Endometrium (tissue), 2 donors: ENCODE measurements around the gene KCNJ15.

Source experiments
- FAIRE-seq: peaks from 2 replicates; lab custom pipeline; 2012; peaks lifted over from hg19 to GRCh38; lab: Jason Lieb, UNC
- donor health status: control.
- donor health status: control.

KCNJ15 gene

DNA sequence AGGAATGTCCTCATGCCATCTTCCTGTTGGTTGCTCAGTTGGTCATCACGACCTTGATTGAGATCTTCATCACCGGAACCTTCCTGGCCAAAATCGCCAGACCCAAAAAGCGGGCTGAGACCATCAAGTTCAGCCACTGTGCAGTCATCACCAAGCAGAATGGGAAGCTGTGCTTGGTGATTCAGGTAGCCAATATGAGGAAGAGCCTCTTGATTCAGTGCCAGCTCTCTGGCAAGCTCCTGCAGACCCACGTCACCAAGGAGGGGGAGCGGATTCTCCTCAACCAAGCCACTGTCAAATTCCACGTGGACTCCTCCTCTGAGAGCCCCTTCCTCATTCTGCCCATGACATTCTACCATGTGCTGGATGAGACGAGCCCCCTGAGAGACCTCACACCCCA, 42.9 kb downstream of the KCNJ15 start:
- no peak for FAIRE-seq

DNA sequence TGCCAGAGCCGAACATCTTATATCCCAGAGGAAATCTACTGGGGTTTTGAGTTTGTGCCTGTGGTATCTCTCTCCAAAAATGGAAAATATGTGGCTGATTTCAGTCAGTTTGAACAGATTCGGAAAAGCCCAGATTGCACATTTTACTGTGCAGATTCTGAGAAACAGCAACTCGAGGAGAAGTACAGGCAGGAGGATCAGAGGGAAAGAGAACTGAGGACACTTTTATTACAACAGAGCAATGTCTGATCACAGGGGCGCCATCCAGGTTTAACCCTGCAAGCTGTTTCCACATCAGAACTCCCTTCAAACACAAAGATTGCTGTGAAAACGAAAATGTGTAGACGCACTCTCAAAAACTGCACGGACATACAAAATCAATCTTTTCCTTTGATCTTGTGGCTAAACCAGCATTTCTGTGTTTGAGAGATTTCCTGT, 43.4 kb downstream of the KCNJ15 start:
- FAIRE-seq, result no peak

DNA sequence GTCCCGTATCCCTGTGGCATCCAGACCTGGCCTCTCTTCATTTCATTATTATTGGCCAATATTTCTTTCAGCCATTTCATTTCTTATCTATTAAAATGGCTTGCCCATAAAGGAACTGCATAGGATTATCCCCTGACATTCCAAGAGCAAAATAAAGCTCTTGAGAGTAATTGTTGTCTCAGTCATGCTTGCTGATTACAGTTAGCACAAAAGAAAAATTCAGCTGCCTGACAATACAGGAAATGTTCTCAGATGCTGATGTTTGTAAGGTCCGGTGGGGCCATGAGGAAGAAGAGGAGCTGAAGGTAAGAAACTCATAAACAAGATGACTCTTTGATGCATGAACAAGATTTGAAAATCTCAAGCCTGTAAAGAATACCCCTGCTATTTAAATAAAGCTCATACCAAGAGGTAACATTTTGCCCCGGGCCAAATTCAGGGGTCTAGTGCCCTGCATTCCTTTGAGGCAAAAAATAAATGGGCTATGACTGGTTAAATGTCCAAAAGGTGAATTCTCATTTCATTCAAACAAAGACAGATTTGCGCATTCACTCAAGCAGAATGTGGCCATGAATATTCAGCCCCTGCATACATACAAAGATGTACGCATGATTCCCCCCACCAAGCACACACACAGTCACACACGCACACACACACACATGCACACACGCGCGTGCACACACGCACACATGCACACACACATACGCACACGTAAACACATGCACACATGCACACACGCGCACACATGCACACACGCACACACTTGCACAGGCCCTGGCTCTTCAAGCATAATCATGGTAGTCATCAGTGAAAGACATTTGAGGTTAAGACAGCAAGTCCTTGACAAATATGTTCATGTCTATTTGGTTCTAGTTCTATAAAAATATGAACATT, 44.8 kb downstream of the KCNJ15 start:
- FAIRE-seq, result no peak

DNA sequence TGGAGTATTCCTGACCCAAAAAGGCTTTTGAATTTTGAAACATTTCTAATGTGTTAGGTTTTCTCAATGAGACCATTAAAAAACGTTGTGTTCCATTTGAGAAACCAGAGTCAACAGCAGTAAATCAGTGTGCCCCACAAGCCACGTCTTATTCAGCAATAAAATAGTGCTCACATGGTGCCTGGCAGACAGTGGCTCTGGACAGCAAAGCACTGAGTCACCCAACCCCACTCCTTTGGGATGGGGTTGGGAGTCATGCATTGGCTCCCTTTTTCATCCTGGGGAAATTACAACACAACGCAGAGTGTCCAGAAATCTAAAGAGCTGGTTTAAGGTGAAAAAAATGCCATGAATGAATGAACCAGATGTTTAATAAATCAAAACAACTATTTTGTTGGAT, 46.5 kb downstream of the KCNJ15 start:
- FAIRE-seq, result no peak

DNA sequence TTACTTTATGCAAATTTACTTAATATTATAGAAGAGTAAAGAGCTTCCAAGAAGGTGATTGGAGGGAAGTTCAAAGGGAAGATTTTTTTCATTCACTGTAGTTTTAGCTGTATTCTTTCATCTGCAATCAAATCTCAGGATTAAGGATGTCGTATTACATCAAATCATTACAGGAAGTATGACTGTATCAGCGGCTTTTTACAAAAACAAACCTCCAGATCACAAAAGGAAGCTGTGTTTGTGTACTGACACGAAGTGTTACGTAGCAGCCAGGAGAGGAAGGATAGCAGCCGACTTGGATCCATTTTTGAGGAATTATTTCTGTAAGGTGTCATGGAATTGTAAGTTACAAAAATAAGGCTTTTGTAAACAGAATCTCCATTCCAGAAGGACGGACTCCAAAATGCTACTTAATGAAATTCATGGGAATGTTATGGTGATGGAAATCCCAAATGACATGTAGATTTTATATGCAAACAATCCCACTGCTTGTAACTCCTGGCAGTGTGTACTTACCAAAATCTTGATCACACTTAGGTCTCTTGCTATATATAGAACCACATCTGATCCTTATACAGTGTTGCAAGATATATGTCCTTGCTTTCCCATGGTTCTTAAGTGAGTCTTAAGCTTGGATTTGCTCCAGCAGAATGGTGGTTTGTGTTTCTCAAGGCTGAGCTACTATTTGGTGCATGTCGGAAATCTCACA, 49.8 kb downstream of the KCNJ15 start:
- FAIRE-seq, result no peak

DNA sequence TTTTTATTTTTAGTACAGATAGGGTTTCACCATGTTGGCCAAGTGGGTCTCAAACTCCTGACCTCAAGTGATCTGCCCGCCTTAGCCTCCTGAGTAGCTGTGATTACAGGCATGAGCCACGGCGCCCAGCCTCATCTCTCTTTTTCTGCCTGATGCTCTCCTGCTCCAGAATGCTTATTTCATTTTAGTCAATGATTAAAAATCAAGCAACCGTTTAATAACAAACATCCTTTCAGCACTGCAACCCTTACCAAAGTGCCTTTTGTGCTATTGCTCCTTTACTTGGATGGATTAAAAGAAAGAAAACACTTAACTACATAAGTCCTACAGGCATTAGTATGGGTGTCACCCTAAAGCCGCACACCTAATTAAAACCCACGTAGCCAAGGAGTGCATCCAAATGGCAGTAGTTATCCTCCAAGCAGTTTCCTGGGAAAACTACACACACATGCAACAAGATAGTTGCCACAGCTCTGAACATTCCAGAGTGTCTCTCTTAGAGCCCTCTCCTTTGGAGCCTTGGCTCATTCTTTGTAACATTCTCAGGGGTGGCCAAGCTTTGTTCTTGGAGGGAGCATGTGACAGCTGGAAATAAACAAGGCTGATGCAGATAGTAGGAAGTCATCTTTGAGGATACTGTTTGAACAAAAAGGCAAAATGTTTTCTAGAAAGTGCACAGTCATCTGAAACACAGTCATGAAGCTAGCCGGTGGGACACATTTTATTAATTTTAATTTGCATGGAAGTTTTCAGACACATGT, 51.2 kb downstream of the KCNJ15 start:
- FAIRE-seq, result no peak

DNA sequence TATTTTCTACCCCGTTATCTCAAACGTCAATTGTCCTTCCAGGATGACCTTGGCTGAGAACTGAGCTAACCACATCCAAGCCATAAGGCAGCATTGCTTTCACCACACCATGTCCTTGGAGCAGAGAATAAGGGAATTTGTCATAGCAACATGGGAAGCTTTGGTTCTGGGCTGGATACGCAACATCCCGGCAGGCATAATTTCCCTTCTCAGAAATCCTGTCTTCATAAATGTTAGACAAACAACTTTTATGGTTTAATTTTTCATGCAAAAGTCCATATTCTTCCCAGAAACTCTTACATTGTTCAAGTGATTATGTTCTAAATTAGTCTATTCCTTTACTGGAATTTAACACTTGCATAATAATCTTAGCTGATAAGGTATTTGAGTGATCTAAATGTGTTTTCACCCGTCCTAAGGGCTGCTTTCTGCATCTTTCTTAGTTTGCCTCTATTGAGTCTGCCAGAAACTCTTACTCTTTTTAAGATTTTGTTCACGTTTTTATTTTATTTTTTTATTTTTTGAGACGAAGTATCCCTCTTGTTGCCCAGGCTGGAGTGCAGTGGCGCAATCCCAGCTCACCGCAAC, 51.8 kb downstream of the KCNJ15 start:
- no peak for FAIRE-seq

DNA sequence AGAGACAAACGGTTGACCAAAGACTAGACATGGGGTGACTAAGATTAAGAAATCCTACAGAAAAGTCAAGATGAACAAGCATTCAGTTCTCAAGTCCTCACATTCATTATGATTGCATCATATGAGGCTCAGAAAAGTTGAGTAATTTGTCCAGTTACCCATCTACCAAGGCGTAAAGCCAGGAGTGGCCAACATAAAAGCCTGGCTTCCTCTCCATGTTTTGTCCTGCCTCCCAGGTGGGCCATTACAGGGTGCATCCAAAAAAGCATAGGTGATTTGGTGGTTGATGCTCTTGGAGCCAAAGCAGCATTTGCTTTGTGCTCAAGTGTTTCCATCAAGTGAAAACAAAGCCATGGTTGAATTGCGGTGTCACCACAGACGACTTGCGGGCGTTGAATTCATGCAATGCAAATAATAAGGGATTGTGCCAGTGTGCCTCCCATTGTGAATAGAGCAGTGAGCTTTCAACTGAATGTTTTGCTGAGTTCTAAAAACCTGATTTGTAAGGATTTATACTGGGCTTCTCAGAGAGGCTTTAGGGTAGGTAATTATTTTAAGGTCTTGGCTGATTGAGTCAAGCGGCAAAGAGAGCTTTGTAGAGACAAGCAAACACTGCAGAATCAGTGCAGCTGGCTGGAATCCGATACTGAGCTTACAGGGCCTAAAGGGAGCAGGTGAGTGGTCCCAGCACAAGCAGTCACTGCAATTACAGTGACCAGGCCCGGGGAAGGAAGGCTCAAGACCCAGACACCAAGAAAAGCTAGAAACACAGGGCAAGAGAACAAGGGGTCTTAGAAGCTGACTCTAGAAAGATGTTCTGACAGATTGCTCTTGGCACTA, 54.1 kb downstream of the KCNJ15 start:
- FAIRE-seq, result no peak

DNA sequence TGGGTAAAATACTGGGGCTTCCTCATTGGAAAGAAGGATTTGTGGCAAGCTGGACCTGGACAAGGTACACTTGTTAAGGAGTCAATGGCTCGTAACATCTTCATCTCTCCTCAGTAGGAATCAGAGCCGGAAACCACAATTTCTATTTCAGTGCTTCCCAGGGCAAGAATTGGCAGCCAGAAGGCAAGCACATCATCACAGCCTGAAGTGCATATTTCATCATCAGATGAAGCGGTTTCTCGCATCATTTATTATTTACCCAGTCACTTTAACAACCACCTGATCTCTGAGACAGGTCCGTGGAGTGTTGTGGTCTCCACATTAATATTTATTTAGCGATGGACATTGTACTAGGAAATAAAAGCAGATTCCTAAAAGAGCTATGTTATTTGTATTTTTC, 55.0 kb downstream of the KCNJ15 start:
- FAIRE-seq, result no peak

DNA sequence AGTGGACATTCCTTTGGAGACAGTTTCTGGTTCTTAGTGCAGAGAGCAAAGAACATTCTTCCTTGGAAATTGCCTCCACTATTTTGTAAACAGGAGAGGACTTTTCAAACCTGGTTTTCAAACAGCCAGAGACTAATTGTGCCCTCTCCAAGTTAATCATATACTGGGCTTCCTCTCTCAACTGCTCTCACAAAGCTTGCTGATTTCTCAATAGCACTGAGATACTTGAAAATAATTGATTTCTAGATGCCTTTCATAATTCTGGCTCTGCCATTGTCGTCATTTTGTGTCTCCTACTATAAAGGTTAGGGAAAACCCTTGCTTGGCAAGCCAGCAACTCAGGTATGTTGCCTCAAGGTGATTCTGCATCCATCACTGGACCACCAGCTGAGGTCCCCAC, 56.0 kb downstream of the KCNJ15 start:
- FAIRE-seq, result no peak

DNA sequence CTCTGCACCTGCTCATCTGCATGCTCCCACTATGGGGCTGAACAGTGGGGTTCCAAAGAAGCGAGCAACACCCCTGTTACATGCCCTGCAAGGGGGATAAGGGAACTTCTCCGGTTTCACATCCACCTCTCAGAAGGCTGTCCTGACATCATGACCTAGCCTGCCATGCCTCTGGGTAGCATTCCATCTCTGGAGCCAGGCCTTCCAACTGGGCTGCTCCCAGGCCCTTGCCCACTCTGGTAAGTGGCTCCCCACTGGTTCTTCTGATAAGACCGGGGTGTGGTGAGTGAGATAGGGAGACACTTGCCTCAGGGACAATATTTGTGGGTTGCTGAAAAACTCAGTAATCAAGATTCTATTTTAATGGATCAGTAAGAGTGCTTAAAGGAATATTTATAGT, 57.8 kb downstream of the KCNJ15 start:
- no peak for FAIRE-seq

DNA sequence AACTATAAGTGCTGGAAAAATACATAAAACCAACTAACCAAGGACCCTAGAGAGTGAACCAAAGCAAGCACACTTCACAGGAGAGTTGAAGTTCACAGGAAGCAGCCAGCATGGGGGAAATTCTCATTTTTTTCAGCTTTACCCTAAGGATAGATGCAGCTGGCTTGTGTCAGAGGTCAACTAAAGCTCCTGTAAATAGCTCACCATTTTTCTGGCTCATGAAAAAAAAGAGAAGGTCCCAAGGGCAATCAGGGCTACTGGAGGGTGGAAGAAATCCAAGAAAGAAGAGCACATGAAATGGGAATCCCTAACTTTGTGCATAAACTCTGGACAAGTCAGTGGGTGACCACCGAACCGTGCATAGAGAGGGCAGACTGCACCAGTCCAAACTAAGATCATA, 58.3 kb downstream of the KCNJ15 start:
- FAIRE-seq, result no peak

DNA sequence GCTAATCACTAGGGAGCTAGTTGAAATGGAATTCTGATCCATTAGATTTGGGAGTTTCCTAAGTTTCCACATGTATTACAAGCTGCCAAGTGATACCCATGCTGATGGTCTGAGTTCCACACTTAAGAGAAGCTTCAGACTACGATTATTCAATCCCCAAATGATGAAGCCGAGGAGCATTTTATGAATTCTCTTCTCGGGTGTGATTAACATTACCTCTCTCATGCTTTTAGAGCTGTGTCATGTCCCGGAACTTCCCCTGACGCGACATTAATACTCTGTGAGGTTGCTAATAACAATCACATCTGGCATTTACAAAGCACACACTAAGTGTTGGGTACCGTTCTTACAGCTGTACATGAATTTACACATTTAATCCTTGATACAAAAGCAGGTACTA, 63.0 kb downstream of the KCNJ15 start:
- FAIRE-seq, result no peak

DNA sequence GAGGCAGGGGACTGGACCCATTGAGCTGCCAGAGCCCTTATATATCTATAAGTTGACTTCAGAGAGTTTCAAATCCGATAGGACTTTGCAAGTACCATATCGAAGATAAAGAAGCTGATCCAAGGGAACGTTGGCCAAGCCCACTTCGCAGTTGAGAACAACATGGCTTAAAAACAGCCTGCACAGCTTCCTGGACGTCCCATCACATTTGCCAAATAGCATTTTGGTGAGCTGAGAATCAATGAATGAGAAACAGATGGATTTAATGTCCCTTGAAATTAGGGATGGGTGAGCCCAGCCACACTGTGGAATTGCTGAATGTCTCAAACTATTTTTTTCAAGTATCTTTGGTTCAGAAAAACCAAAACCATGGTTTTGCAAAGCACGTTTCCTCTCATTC, 64.8 kb downstream of the KCNJ15 start:
- no peak for FAIRE-seq

DNA sequence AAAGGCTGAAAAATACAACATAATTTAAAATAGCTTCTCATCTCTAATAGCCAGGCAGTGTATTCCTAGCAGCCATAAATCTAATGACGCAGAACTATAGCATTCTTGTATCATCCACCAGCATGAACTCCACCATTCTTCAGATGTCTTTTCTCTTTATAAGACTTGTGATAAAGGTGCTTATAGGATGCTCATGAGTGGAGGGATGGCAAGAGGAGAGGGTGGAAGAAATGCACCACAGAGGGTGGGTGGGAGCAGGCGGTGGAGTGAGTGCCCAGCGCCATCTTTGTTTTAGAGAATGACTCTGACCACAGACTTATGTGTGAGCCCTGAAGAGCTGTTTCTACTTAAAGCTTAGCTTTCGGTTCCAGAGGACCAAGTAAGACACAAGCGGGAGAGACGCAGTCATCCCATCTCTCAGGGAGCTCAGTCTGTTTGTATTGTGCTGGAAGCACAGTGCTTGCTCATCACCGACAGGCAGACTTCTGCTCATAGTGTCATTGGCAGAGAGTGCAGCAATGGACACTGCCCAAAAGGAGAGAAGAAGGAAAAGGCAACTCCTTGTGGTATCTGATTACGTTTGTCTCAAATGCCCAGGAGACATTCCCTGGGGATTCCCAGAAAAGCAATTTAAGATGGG, 65.6 kb downstream of the KCNJ15 start:
- FAIRE-seq, result no peak

DNA sequence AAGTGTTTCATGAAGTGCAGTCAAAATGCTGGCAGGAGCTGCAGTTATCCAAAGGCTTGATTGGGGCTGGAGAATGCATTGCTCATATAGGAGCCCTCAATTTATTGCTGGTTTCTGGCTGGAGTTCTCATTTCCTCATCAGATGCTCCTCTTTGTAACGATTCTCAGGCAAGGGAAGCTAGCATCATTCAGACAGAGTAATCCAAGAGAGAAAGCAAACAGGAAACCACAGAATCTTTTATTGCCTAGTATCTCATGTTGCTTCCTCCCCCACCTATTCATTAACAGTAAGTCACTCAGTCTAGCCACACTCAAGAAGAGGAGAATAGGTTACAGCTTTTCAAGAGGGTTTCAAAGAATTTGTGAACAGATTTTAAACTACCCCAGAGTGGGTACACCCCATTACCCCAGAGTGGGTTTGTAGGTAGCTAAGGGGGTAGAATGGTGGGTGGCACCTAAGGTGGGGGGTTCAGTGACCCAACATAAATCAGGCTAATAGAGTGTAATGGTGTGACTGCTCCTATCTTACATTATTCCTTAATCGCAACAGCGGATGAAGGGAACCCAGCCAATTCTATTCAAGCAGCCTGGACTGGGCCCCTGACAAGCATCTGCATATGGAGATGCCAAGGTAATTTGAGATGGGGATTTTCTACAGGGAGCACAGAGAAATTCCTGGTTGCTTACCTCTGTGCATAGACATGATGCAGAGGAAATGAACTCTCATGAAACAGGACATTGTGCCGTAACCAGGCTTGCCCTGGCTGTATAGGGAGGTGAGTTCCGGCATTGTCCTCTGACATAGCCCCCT, 67.1 kb downstream of the KCNJ15 start:
- no peak for FAIRE-seq

DNA sequence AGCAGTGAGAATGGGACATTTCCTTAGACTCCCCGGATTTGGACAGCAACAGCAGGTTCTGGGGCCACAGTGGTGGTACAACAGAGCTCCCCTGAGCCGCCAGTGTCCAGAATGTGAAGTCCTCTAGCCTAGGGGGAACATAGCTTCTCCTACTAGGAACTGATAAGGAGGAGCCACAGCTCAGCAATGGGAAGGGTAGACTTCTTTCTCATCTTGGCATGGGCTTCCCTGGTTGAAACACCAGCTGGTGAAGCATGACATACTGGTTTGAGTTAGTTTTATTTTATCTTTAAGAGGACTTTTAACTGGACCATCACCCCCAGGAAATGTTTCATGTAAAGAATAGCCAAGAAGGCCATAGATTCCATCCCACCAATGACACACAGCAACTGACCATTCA, 68.4 kb downstream of the KCNJ15 start:
- no peak for FAIRE-seq

DNA sequence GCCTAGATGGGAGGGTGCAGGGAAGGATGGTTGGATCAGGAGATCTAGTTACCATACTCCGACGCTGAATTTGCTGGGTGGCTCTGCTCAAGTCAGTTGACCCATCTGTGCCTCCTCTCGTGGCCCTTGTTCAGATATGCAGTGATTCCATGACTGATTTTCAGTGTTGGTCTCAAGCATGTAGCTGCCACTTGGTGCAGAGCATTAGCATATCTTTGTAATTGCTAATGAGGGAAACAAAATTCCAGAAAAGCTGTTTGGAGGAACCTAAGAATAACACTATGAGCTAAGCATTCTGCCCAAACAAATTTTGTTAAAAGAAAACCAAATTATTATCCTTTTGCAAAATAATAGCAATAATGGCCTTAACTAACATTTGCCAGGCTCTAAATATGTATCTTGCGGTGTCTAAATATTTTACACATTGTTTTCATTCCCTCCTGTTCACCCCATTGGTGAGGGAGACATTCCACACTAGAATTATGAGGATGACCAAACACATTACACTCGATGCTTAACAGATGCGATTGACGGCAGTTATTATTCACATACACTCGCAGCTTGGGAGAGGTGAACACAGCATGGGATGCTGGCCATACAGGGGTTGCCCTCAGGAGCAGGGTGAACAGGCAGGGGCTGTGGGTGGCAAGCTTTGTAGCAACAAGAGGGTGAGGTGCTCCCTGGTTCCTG, 69.1 kb downstream of the KCNJ15 start:
- no peak for FAIRE-seq

DNA sequence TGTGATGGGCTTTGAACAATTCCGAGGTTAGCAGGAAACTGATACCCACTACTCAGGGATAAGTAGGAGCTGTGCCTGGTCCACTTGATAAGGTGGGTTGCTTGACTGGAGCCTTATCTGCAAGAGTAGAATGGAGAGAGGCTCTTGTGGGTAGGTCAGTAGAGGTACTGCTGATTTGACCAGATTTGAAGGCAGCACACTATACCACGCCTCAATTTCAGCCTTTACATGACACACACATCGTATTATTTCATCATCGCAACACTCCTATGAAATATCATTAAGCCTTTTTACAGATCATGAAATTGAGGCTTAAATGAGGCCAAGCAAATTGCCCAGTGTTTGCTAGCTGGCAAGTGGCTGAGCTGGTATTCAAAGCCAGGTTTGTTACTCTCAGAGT, 69.6 kb downstream of the KCNJ15 start:
- FAIRE-seq, result no peak

DNA sequence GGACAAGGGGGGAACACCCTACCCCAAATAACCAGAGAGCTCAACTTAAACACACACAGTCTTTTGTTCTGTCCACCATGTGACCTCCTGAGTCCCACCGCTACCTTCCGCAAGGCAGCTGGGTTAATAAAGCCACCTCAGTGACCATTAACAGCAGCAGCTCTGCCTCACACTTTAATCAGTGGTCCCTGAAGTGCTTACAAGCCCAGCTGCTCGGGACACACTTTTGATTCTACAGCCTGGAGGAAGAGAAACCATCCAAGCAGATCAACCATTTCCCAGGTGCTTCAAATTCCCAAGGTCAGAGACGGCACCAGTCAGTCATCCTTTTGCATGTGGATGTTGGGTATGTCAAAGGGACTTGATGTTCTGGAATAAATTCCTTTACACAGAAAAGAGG, 70.1 kb downstream of the KCNJ15 start:
- FAIRE-seq, result no peak
